Measurements from ENCODE around the gene RPEL1. TPM values are rescaled to one million over a fixed set of nuclear protein-coding genes. Genes with fewer than 3 reads are reported as not detected.

The RPEL1 gene
- total RNA-seq, 1 donor from 2014 or later = not detected

GRCh38 chr10:103281753-103282152 is 36.1 kb downstream of the RPEL1 start:
- TF ChIP-seq CTCF (IDR thresholded peaks at IDR 0.05) = no peak
- no peak for DNase-seq
- Mint-ChIP-seq H3K27me3 (peaks cover 52% of the 10 kb centered on the region), H3K36me3 (ENCODE audit: low read depth) (no peaks in the 10 kb centered on the region), H3K9me3 (no peaks in the 10 kb centered on the region), H3K4me1 (peaks cover 6% of the 10 kb centered on the region), H3K27ac (no peak overlapping the region), H3K4me3 (no peak overlapping the region)
- CTCF ChIA-PET = no interaction called here
- no peak for ATAC-seq (ENCODE audit: low read depth)
- POLR2A ChIA-PET = no interaction called here
- intact Hi-C loops (cut with micrococcal nuclease) = no loop called here

- peaks cover 2% of the 10 kb centered on the region for H3K4me1 Mint-ChIP-seq
These were observed 37.3 kb downstream of the RPEL1 start for GRCh38 chr10:103282961-103283360.

GRCh38 chr10:103284170-103284569 is 38.5 kb downstream of the RPEL1 start:
- H3K4me1 Mint-ChIP-seq = peaks cover 2% of the 10 kb centered on the region

More at GRCh38 chr10:103282961-103283360, 37.3 kb downstream of the RPEL1 start:
- no peak overlapping the region for H3K27ac Mint-ChIP-seq
- ChIA-PET CTCF (no interaction called here), POLR2A (no interaction called here)
- DNase-seq (no peak), ATAC-seq (ENCODE audit: low read depth) (no peak)
- TF ChIP-seq CTCF (IDR thresholded peaks at IDR 0.05) = no peak
- intact Hi-C loops (cut with micrococcal nuclease) = no loop called here
- H3K36me3 Mint-ChIP-seq (ENCODE audit: low read depth) = no peaks in the 10 kb centered on the region
- H3K27me3 Mint-ChIP-seq = peaks cover 52% of the 10 kb centered on the region
- H3K4me3 Mint-ChIP-seq = no peak overlapping the region
- no peaks in the 10 kb centered on the region for H3K9me3 Mint-ChIP-seq

GRCh38 chr10:103287992-103288391 is 42.3 kb downstream of the RPEL1 start:
- no peak overlapping the region for H3K4me3 Mint-ChIP-seq
- no peaks in the 10 kb centered on the region for H3K36me3 Mint-ChIP-seq (ENCODE audit: low read depth)
- ChIA-PET CTCF (no interaction called here), POLR2A (interaction anchor here (0.6 kb wide), 1 partner anchor 45 kb away, joined by 8 read pairs; no protein-coding TSS in a partner anchor)
- no peaks in the 10 kb centered on the region for H3K4me1 Mint-ChIP-seq
- DNase-seq (no peak), ATAC-seq (ENCODE audit: low read depth) (no peak)
- TF ChIP-seq CTCF (IDR thresholded peaks at IDR 0.05) = no peak
- no peak overlapping the region for H3K27ac Mint-ChIP-seq
- intact Hi-C loops (cut with micrococcal nuclease) = no loop called here
- H3K9me3 Mint-ChIP-seq = no peaks in the 10 kb centered on the region
- H3K27me3 Mint-ChIP-seq = peaks cover 23% of the 10 kb centered on the region

More at GRCh38 chr10:103284170-103284569, 38.5 kb downstream of the RPEL1 start:
- H3K4me3 Mint-ChIP-seq = no peak overlapping the region
- TF ChIP-seq CTCF (IDR thresholded peaks at IDR 0.05) = no peak
- ATAC-seq (ENCODE audit: low read depth) = no peak
- H3K27me3 Mint-ChIP-seq = peaks cover 51% of the 10 kb centered on the region
- H3K9me3 Mint-ChIP-seq = no peaks in the 10 kb centered on the region
- POLR2A ChIA-PET = no interaction called here
- H3K36me3 Mint-ChIP-seq (ENCODE audit: low read depth) = no peaks in the 10 kb centered on the region
- intact Hi-C loops (cut with micrococcal nuclease) = no loop called here
- no peak overlapping the region for H3K27ac Mint-ChIP-seq
- no peak for DNase-seq
- CTCF ChIA-PET = no interaction called here

GRCh38 chr10:103291588-103291987 is 45.9 kb downstream of the RPEL1 start:
- no peak for ATAC-seq (ENCODE audit: low read depth)
- DNase-seq = no peak
- TF ChIP-seq CTCF (IDR thresholded peaks at IDR 0.05) = no peak
- no peaks in the 10 kb centered on the region for H3K36me3 Mint-ChIP-seq (ENCODE audit: low read depth)
- H3K27ac Mint-ChIP-seq = no peak overlapping the region
- no peaks in the 10 kb centered on the region for H3K4me1 Mint-ChIP-seq
- H3K9me3 Mint-ChIP-seq = no peaks in the 10 kb centered on the region
- H3K27me3 Mint-ChIP-seq = peaks cover 18% of the 10 kb centered on the region
- intact Hi-C loops (cut with micrococcal nuclease) = no loop called here
- no peak overlapping the region for H3K4me3 Mint-ChIP-seq
- ChIA-PET CTCF (no interaction called here), POLR2A (no interaction called here)

All from activated B cell treated with CpG ODN at 0.5 μM for 24 hours (primary cell).